ENCODE data around the gene ONECUT3. TPM values are rescaled to one million over a fixed set of nuclear protein-coding genes. Genes with fewer than 3 reads are reported as not detected.

Gene ONECUT3
- total RNA-seq, 1 donor from 2014 or later = not detected

GRCh38 chr19:1768248-1768647 lies 14.9 kb downstream of the ONECUT3 start:
- peak; percentile 4 for DNase-seq (ENCODE audit: low read depth)

DNA sequence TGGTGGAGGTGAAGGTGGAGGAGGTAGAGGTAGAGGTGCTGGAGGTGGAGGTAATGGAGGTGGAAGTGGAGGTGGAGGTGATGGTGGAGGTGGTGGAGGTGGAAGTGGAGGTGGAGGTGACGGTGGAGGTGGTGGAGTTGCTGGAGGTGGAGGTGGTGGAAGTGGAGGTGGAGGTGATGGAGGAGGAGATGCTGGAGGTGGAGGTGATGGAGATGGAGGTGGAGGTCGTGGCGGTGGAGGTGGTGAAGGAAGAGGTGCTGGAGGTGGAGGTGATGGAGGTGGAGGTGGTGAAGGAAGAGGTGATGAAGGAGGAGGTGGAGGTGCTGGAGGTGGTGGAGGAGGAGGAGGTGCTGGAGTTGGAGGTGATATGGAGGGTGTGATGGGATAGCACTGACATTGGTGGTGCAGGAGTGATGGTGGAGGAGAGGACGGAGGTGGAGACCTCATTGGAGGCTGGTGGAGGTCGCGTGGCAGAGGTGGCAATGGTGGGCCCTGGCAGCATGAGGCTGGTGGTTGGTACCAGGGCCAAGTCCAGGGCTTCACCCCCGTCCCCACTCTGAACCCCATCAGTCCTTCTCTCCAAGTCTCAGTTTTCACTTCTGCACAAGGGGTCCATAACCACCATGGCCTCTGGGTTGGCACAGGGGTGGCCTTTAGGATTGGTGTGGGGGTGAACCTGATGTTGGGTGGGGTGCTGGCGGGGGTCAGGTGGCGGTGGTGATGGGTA lies 15.8 kb downstream of the ONECUT3 start:
- no peak for DNase-seq (ENCODE audit: low read depth)

DNA sequence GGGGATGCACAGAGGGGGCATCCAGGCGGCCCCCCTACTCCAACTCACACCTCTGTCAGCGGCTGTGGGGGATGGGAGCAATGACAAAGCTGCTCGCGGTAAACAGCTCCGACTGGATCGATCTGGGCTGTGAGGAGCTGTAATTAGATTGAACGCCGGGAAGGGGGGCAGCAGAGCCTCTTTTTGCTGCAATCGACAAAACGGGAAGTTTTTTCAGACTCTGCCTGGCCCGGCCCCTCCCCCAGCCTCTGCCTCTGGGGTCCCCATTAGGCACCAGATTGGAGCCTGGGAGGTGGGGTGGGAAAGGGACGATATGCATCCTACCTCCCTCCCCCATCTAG lies 16.3 kb downstream of the ONECUT3 start:
- no peak for DNase-seq (ENCODE audit: low read depth)

DNA sequence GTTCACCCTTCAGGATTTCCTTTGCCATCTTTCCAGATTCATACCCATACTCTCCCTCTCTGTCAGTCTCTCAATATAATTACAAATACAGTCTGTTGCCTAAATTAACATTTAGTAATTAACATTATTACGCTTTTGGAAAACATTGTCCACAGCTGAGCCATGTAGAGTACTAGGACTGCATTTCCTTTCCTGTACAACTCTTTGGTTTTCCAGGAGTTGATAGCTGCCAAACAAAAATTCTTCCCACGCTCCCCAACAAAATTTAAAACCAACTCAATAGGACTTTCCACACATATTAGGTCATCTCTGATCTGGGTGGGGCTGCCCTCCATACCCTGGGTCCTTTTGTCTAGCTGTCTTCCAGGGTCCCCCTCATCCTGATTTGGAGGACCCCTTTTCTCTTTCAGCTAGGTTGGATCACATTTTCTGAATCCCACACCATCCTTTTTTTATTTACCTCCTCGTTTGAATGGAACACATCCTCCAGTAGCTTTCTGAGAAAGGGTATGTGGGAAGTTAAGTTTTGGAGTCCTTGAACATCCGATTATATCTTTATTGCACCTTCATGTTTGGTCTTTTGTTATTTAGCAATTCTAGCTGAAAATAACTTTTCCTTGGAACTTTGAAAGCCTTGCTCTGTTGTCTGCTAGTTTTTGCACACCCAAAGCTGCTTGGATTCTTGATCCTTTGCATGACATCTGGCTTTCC lies 17.7 kb downstream of the ONECUT3 start:
- no peak for DNase-seq (ENCODE audit: low read depth)

GRCh38 chr19:1773184-1773583 lies 19.9 kb downstream of the ONECUT3 start:
- peak; percentile 94 for DNase-seq (ENCODE audit: low read depth)

- DNase-seq (ENCODE audit: low read depth) = no peak
Measured at GRCh38 chr19:1774989-1775772, 21.9 kb downstream of the ONECUT3 start.

DNA sequence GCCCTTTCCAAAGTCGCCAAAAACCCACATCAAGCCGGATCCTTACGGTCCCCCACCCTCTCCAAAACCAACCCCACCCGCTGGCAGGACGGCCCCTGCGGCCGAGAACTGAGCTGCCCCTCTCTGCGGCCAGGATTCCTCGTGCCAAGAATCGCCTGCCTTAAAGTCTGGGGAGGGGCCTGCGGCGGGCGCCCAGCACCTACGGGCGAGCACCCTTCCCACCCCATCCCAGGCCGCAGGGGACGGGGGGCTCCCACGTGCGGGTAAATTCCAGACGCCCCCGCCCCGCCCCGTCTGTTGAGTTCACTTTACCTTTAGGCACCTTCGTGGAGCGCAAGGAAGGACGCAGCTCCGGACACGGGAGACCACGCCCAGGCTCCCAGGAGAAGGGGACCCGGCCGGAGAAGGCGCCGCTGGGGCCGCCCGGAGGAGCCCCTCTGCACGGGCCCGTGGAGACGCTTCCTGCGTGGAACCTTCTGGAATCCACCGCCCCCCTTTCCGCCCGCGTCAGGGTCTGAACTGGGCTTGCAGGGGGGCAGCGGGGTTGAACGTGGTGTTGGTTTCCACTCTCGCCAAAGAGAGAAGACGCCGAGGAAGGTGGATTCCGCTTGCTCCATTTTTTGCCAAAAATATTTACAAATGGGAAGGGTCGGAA lies 22.8 kb downstream of the ONECUT3 start:
- no peak for DNase-seq (ENCODE audit: low read depth)

GRCh38 chr19:1776606-1777147 lies 23.4 kb downstream of the ONECUT3 start:
- DNase-seq (ENCODE audit: low read depth) = no peak

DNA sequence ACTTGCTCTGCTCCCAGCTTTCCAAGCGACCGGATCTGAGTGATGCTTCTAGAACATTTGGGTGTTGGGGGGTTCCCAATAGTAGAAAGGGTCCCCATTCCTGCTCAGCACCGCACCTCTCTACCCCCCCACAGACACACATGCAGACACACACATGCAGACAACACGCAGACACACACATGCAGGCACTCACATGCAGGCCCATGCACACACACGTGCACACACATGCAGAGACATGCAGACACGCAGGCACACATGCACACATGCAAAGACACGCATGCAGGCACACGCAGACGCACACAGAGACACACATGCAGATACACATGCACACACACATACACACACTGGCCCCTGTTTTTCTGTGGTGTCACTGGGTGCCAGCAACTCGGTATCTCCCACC lies 23.8 kb downstream of the ONECUT3 start:
- no peak for DNase-seq (ENCODE audit: low read depth)

DNA sequence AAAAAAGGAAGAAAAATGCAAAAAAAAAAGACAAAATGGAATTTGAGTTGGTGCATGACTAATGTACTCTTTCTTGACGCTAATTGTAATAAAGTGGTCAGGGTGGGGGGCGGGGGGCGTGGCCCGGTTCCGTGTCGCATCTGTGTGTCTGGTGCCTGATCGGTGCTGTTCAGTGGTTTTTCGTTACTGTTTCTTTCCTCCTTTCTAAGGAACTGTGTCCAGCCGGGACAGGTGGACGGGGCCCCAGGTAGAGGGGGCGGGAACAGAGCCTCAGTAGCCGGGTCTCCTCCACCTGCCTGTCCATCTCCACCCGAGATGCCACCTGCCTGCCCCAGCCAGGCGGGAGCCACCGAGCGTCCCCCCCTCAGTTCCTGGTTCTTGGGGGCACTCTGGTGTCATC lies 26.3 kb downstream of the ONECUT3 start:
- DNase-seq (ENCODE audit: low read depth) = no peak

GRCh38 chr19:1780272-1780958 lies 27.1 kb downstream of the ONECUT3 start:
- DNase-seq (ENCODE audit: low read depth) = peak; percentile 3

DNA sequence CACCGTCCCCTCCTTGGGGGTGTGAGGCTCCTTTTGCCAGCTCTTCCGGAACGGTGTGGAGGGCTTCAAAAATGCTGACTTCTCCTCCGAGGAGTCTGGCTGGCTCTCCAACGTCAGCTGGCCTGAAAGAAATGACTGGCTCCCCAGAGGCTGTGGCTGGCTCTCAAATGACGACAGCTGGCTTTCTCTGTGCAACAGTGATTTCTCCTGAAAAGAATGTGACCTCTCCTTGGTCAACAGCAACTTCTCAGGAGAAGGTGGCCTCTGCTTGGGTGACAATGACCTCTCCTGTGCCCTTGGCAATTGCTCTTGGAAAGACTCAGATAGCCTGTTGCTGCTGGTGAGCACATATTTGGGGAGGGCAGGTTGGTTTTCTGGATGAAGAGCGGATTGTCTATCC lies 29.2 kb downstream of the ONECUT3 start:
- no peak for DNase-seq (ENCODE audit: low read depth)

GRCh38 chr19:1783354-1783753 lies 30.0 kb downstream of the ONECUT3 start:
- DNase-seq (ENCODE audit: low read depth) = no peak

DNA sequence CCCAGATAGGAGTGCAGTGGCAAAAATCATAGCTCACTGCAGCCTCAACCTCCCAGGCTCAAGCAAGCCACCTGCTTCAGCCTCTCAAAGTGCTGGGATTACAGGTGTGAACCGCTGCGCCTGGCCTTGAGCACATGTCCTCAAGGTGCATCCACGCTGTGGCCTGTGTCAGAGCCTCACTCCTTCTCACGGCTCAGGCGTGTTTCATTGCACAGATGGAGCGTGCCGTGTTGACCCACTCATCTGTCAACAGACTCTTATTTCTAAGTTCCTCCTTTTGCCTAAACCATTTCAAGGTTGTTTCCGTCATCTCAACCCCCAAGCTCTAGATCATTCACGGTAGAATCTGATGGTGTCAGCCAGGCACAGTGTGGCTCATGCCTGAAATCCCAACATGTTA lies 30.6 kb downstream of the ONECUT3 start:
- DNase-seq (ENCODE audit: low read depth) = no peak

DNA sequence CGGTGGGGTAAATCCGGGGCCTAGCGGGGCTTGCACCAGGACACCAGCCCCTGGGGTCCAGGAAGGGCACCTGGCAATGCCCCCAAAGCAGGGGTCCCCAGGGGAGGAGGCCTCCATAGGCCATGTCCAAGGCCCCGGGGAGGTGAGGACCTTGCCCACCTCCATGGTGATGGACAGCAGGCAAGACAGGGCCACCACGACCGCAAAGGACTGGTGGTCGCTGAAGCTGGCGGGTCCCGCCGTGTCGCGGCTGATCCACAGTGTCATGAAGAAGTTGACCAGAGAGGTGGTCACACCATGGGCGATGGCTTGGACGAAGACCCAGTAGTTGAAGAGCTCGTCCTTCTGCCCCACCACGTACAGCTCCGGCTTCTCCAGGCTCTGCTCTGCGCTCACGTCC lies 32.0 kb downstream of the ONECUT3 start:
- DNase-seq (ENCODE audit: low read depth) = no peak

- no peak for DNase-seq (ENCODE audit: low read depth)
Measured at GRCh38 chr19:1786668-1787067, 33.4 kb downstream of the ONECUT3 start.

DNA sequence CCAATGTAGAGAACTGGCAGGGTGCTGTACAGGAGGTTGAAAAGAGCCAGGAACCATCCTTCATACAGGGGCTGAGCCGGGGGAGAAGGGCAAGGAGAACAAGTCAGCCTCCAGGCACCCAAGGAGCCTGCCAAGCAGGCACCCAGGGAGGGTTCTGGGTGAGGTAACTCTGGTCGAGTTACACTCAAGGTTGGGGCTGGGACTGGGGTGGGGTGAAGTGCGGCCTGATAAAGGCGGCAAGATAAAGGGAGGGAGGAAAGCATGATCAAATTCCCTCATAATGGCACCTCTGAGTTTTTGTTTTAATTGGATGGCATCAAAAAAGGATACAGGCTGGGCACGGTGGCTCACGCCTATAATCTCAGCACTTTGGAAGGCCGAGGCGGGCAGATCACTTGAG lies 33.8 kb downstream of the ONECUT3 start:
- DNase-seq (ENCODE audit: low read depth) = no peak

DNA sequence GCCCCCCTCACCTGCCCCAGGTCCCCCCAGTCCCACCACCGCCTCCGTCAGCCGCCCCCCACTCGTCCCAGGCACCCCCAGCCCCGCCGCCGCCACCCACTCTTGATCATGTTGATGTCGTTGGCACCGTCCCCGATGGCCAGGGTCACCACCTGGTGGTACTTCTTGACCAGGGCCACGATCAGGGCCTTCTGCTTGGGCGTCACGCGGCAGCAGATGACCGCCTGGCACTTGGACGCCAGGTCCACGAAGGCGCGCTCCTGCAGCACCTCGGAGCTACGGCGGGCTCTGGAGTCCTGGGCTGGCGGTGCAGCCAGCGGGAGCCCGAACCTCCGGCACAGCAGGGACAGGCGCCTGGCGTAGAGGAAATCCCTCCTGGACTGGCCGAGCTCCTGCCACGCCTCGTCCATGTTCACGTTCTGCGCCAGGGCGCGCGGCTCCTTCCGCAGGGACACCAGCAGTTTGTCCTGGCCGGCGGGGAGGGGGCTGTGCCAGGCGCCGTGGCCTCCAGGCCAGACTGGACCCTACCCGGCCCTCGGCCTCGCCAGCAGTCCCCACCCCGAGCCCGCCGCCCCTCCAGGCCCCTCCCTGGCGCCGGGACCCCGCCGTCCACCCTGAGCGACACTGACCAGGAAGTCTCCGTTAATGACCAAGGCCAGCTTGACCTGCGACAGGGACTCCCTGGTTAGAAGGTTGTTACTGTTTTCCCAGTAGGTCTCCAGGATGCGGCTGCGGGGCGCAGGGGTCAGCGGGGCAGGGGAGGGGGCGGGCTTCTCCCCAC lies 36.1 kb downstream of the ONECUT3 start:
- no peak for DNase-seq (ENCODE audit: low read depth)

GRCh38 chr19:1790054-1790792 lies 36.9 kb downstream of the ONECUT3 start:
- no peak for DNase-seq (ENCODE audit: low read depth)

- DNase-seq (ENCODE audit: low read depth) = no peak
Measured at GRCh38 chr19:1791879-1792278, 38.6 kb downstream of the ONECUT3 start.

Measured in renal cortical epithelial cell (primary cell).